Measurements from ENCODE around the gene TMEM63B. TPM values are rescaled to one million over a fixed set of nuclear protein-coding genes. Genes with fewer than 3 reads are reported as not detected.
"Not testable (repeated sequence)": the region's sequence is repeated elsewhere in the genome, so short reads cannot be mapped to it uniquely, and the experiment has no call there.

TMEM63B gene
- total RNA-seq, 1 donor from 2014 or later = 59.3 TPM

GRCh38 chr6:44093750-44094402, 33.5 kb upstream of the TMEM63B start:
- no peak overlapping the region for H3K4me3 ChIP-seq (ENCODE audit: low read depth, low read length)
- no peaks in the 10 kb centered on the region for H3K36me3 ChIP-seq (ENCODE audit: control insufficient read depth, insufficient read depth, low read length)
- no peak for TF ChIP-seq CTCF (IDR thresholded peaks at IDR 0.05; ENCODE audit: insufficient read depth, low read length, poor library complexity, severe bottlenecking)
- no peaks in the 10 kb centered on the region for H3K27me3 ChIP-seq (ENCODE audit: control insufficient read depth, insufficient read depth, low read length)
- no peak for DNase-seq (ENCODE audit: low read depth)

GRCh38 chr6:44094403-44095242, 32.7 kb upstream of the TMEM63B start:
- no peak for DNase-seq (ENCODE audit: low read depth)
- Histone ChIP-seq H3K36me3 (ENCODE audit: control insufficient read depth, insufficient read depth, low read length) (no peaks in the 10 kb centered on the region), H3K27me3 (ENCODE audit: control insufficient read depth, insufficient read depth, low read length) (no peaks in the 10 kb centered on the region), H3K4me3 (ENCODE audit: low read depth, low read length) (no peak overlapping the region)
- no peak for TF ChIP-seq CTCF (IDR thresholded peaks at IDR 0.05; ENCODE audit: insufficient read depth, low read length, poor library complexity, severe bottlenecking)

- H3K4me3 ChIP-seq (ENCODE audit: low read depth, low read length); DNase-seq (ENCODE audit: low read depth); H3K36me3 ChIP-seq (ENCODE audit: control insufficient read depth, insufficient read depth, low read length); H3K27me3 ChIP-seq (ENCODE audit: control insufficient read depth, insufficient read depth, low read length): not testable (repeated sequence)
These were observed 32.1 kb upstream of the TMEM63B start for GRCh38 chr6:44095243-44095623.

- no peak for DNase-seq (ENCODE audit: low read depth)
- Histone ChIP-seq H3K36me3 (ENCODE audit: control insufficient read depth, insufficient read depth, low read length) (no peaks in the 10 kb centered on the region), H3K27me3 (ENCODE audit: control insufficient read depth, insufficient read depth, low read length) (no peaks in the 10 kb centered on the region), H3K4me3 (ENCODE audit: low read depth, low read length) (no peak overlapping the region)
- TF ChIP-seq CTCF (IDR thresholded peaks at IDR 0.05; ENCODE audit: insufficient read depth, low read length, poor library complexity, severe bottlenecking) = peak; percentile 73
These were observed 30.7 kb upstream of the TMEM63B start for GRCh38 chr6:44096612-44097011.

- DNase-seq (ENCODE audit: low read depth) = no peak
- Histone ChIP-seq H3K27me3 (ENCODE audit: control insufficient read depth, insufficient read depth, low read length) (no peaks in the 10 kb centered on the region), H3K36me3 (ENCODE audit: control insufficient read depth, insufficient read depth, low read length) (no peaks in the 10 kb centered on the region), H3K4me3 (ENCODE audit: low read depth, low read length) (no peak overlapping the region)
- no peak for TF ChIP-seq CTCF (IDR thresholded peaks at IDR 0.05; ENCODE audit: insufficient read depth, low read length, poor library complexity, severe bottlenecking)
These were observed 29.5 kb upstream of the TMEM63B start for GRCh38 chr6:44097782-44098317.

- no peaks in the 10 kb centered on the region for H3K27me3 ChIP-seq (ENCODE audit: control insufficient read depth, insufficient read depth, low read length)
- TF ChIP-seq CTCF (IDR thresholded peaks at IDR 0.05; ENCODE audit: insufficient read depth, low read length, poor library complexity, severe bottlenecking) = no peak
- H3K36me3 ChIP-seq (ENCODE audit: control insufficient read depth, insufficient read depth, low read length) = peaks cover 1% of the 10 kb centered on the region
- DNase-seq (ENCODE audit: low read depth) = no peak
- H3K4me3 ChIP-seq (ENCODE audit: low read depth, low read length) = no peak overlapping the region
These were observed 28.2 kb upstream of the TMEM63B start for GRCh38 chr6:44099192-44099591.

Data from kidney epithelial cell (primary cell).